HL-60 (cell line): ENCODE data around the gene PPP1R13L.
"Not testable (repeated sequence)": the region's sequence is repeated elsewhere in the genome, so short reads cannot be mapped to it uniquely, and the experiment has no call there.

ENCODE experiments used
- CTCF ChIP-seq: IDR thresholded peaks from one replicate; pipeline ENCODE4 v1.5.1; 2011; ENCODE audit warnings: low read length, control low read depth, inconsistent platforms; ENCODE audit not compliant: insufficient read depth
- GABPA ChIP-seq: IDR thresholded peaks from 2 replicates; pipeline ENCODE4 v1.6.1; 2012; ENCODE audit warnings: low read depth
- POLR2AphosphoS5 ChIP-seq: IDR thresholded peaks from 2 replicates; pipeline ENCODE4 v1.6.1; 2012; ENCODE audit warnings: low read depth
- REST ChIP-seq: IDR thresholded peaks from 2 replicates; pipeline ENCODE4 v1.6.1; 2012; ENCODE audit warnings: low read depth; ENCODE audit not compliant: insufficient replicate concordance

- not testable (repeated sequence) for TF ChIP-seq CTCF, GABPA, REST, POLR2AphosphoS5
These were observed 25.0 kb upstream of the PPP1R13L start for GRCh38 chr19:45429896-45430295.
